ENCODE data around the gene JAM3.
"Not testable (repeated sequence)": the region's sequence is repeated elsewhere in the genome, so short reads cannot be mapped to it uniquely, and the experiment has no call there.

DNA sequence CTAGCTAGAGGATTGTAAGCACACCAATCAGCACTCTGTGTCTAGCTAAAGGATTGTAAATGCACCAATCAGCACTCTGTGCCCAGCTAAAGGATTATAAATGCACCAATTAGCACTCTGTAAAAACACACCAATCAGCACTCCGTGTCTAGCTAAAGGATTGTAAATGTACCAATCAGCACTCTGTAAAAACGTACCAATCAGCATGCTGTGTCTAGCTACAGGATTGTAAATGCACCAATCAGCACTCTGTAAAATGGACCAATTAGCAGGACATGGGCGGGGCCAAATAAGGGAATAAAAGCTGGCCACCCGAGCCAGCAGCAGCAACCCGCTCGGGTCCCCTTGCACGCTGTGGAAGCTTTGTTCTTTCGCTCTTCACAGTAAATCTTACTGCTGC lies 119.2 kb downstream of the JAM3 start:
- TF ChIP-seq, protein P1, sequence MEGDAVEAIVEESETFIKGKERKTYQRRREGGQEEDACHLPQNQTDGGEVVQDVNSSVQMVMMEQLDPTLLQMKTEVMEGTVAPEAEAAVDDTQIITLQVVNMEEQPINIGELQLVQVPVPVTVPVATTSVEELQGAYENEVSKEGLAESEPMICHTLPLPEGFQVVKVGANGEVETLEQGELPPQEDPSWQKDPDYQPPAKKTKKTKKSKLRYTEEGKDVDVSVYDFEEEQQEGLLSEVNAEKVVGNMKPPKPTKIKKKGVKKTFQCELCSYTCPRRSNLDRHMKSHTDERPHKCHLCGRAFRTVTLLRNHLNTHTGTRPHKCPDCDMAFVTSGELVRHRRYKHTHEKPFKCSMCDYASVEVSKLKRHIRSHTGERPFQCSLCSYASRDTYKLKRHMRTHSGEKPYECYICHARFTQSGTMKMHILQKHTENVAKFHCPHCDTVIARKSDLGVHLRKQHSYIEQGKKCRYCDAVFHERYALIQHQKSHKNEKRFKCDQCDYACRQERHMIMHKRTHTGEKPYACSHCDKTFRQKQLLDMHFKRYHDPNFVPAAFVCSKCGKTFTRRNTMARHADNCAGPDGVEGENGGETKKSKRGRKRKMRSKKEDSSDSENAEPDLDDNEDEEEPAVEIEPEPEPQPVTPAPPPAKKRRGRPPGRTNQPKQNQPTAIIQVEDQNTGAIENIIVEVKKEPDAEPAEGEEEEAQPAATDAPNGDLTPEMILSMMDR (IDR thresholded peaks at IDR 0.05; ENCODE audit: borderline replicate concordance, extremely low read depth, low read length, poor library complexity, severe bottlenecking): not testable (repeated sequence)
- not testable (repeated sequence) for TF ChIP-seq EZH2 (IDR thresholded peaks at IDR 0.05; ENCODE audit: borderline replicate concordance, low read depth, low read length, severe bottlenecking)
